Spleen (tissue), 11 donors: ENCODE measurements around the gene HSPA9. TPM values are rescaled to one million over a fixed set of nuclear protein-coding genes. Genes with fewer than 3 reads are reported as not detected.
A peak's percentile ranks its signal among the peaks of the same experiment; 100 is the strongest.

Source experiments
- DNase-seq: peaks from one replicate; pipeline ENCODE4 v3.0.0-alpha.2; 2020
- H3K27ac ChIP-seq, 8 donors: fragments of 200-600 bp; sonication (generic) in 7 of 8; 1 replicate in 4 of 8; 2 replicates in 4 of 8; pipeline versions ENCODE4 v1.5.0 to v1.8.0; 2016 to 2021; ENCODE audit warnings: inconsistent platforms in 4 of 8, mild to moderate bottlenecking in 4 of 8, moderate library complexity in 1 of 8
- H3K27me3 ChIP-seq, 7 donors: fragments of 200-600 bp; sonication (generic) in 6 of 7; replicated peaks in 1 of 7; 1 replicate in 4 of 7; 2 replicates in 3 of 7; pipeline versions ENCODE4 v1.5.0 to v1.8.0; 2016 to 2021; ENCODE audit warnings: inconsistent platforms in 3 of 7, mild to moderate bottlenecking in 1 of 7
- H3K36me3 ChIP-seq, 6 donors: fragments of 200-600 bp; sonication (generic) in 5 of 6; 1 replicate in 4 of 6; 2 replicates in 2 of 6; pipeline versions ENCODE4 v1.5.0 to v1.8.0; 2016 to 2021; ENCODE audit warnings: inconsistent platforms in 2 of 6
- H3K4me1 ChIP-seq, 6 donors: fragments of 200-600 bp; sonication (generic) in 5 of 6; 1 replicate in 3 of 6; 2 replicates in 3 of 6; pipeline versions ENCODE4 v1.5.0 to v1.8.0; 2016 to 2021; ENCODE audit warnings: inconsistent platforms in 3 of 6
- H3K4me3 ChIP-seq, 8 donors: fragments of 200-600 bp; sonication (generic) in 7 of 8; 1 replicate in 4 of 8; 2 replicates in 4 of 8; pipeline versions ENCODE4 v1.5.0 to v1.8.0; 2016 to 2021; ENCODE audit warnings: inconsistent platforms in 4 of 8, mild to moderate bottlenecking in 4 of 8, moderate library complexity in 2 of 8
- H3K9me3 ChIP-seq, 8 donors: fragments of 200-600 bp; sonication (generic) in 7 of 8; 1 replicate in 4 of 8; 2 replicates in 4 of 8; pipeline versions ENCODE4 v1.5.0 to v1.8.0; 2016 to 2021; ENCODE audit warnings: inconsistent platforms in 4 of 8
- POLR2A ChIP-seq, 3 donors: fragments of 450-650 bp; IDR thresholded peaks; one replicate each; pipeline ENCODE4 v1.5.1; 2017; ENCODE audit warnings: antibody characterized with exemption in 3 of 3, mild to moderate bottlenecking in 1 of 3
- POLR2AphosphoS5 ChIP-seq, 3 donors: sonication (generic); formaldehyde crosslinking; IDR thresholded peaks; one replicate each; pipeline ENCODE4 v1.5.1; 2017; ENCODE audit warnings: antibody characterized with exemption in 3 of 3
- WGBS, 5 donors: extraction: QIAGEN DNeasy Blood & Tissue Kit in 3 of 5; methylation state at CpG; one replicate each; pipeline versions ENCODE4 v1.1.5 to v1.1.7; 2013 to 2018; 5-methylcytosine and 5-hydroxymethylcytosine counted together
- intact Hi-C: fragments of 100-400 bp; cut with DNase I; formaldehyde crosslinking; loops from one replicate; pipeline ENCODE4 v1.15.0; 2023; ENCODE audit warnings: low total_unique reads
- polyA plus RNA-seq, 3 donors: library from polyadenylated mRNA; stranded (reverse); fragments of 200-250 nt; gene quantifications; one replicate each; pipeline ENCODE4 v1.2.1, GENCODE V29; 2013
- total RNA-seq, 7 donors: library from RNA; depleted of rRNA in 3 of 7; stranded (reverse); fragments of >200 nt in 3 of 7; fragmentation: NEBNext Ultra II Directional in 4 of 7; extraction: Animal tissue kit (Norgen Biotek cat#: 25700) in 4 of 7; gene quantifications; one replicate each; pipeline versions ENCODE4 v1.1.0 to v1.2.1, GENCODE V29; 2016 to 2021
- TF ChIP-seq, protein P1 (sequence below), 11 experiments: fragments of 200-600 bp in 7 of 11; fragments of 450-650 bp in 4 of 11; sonication (generic) in 4 of 11; IDR thresholded peaks in 8 of 11; conservative IDR thresholded peaks in 3 of 11; 1 replicate in 7 of 11; 2 replicates in 4 of 11; pipeline versions ENCODE4 v1.4.0 to v1.8.0; 2016 to 2021; ENCODE audit warnings: antibody characterized with exemption in 11 of 11, inconsistent platforms in 4 of 11, mild to moderate bottlenecking in 1 of 11
- donor health status: healthy with polysubstance abuse.
- donor health status: DM: no; HTN: no; CAD: no; lungs with moderate emphysema.
- donor health status: DM: no; HTN: no; CAD: no.
- donor health status: Bipolar disorder and iron deficiency.
- donor health status: healthy.
- donor health status: DM: no; HTN: no; CAD: no.
- donor health status: DM: yes; HTN: yes; CAD: no.

HSPA9 gene
- total and polyA plus RNA-seq, 10 donors, result 50.4 to 187 (median 140) TPM

DNA sequence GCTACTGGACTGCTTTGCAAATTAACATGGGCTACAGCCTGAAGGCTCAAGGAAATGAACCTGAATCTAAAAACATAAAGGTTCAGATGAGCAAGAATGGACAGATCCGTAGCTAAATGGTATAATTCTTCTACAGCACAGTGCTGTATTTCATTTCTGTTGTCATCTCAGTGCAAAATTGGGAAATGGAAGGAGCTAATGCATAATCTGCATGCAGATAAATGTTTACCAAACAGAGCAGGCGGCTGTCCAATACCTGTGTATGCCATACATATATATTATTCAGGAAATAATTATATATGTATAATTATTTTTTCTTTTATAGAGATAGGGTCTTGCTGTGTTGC lies 4.3 kb upstream of the HSPA9 start:
- Histone ChIP-seq H3K4me1 (peaks cover 4 to 19% (median 10%) of the 10 kb centered on the region in 6 donors), H3K9me3 (no peaks in the 10 kb centered on the region), H3K27me3 (no peaks in the 10 kb centered on the region), H3K4me3 (no peak overlapping the region), H3K27ac (peak overlapping the region in 2 of 8 donors; percentile 30 to 37), H3K36me3 (no peaks in the 10 kb centered on the region)
- TF ChIP-seq POLR2AphosphoS5 (IDR thresholded peaks at IDR 0.05), result no peak
- TF ChIP-seq, protein P1, sequence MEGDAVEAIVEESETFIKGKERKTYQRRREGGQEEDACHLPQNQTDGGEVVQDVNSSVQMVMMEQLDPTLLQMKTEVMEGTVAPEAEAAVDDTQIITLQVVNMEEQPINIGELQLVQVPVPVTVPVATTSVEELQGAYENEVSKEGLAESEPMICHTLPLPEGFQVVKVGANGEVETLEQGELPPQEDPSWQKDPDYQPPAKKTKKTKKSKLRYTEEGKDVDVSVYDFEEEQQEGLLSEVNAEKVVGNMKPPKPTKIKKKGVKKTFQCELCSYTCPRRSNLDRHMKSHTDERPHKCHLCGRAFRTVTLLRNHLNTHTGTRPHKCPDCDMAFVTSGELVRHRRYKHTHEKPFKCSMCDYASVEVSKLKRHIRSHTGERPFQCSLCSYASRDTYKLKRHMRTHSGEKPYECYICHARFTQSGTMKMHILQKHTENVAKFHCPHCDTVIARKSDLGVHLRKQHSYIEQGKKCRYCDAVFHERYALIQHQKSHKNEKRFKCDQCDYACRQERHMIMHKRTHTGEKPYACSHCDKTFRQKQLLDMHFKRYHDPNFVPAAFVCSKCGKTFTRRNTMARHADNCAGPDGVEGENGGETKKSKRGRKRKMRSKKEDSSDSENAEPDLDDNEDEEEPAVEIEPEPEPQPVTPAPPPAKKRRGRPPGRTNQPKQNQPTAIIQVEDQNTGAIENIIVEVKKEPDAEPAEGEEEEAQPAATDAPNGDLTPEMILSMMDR (IDR thresholded peaks at IDR 0.05 in 8 of 11, conservative IDR thresholded peaks at IDR 0.05 in 3 of 11), result peak in 2 of 11 experiments; percentile 6 to 17
- no peak for TF ChIP-seq POLR2A (IDR thresholded peaks at IDR 0.05)
- 40 to 48% (median 48%) methylated on average over 2 of the region's 2 CpGs for WGBS, 5 donors
- no peak for DNase-seq
- intact Hi-C loops, result no loop called here

GRCh38 chr5:138577452-138577851 lies 2.3 kb upstream of the HSPA9 start:
- no peaks in the 10 kb centered on the region for H3K27me3 ChIP-seq
- H3K4me3 ChIP-seq, result no peak overlapping the region
- intact Hi-C loops, result no loop called here
- TF ChIP-seq POLR2A (IDR thresholded peaks at IDR 0.05), result no peak
- TF ChIP-seq POLR2AphosphoS5 (IDR thresholded peaks at IDR 0.05), result no peak
- TF ChIP-seq, protein P1 (IDR thresholded peaks at IDR 0.05 in 8 of 11, conservative IDR thresholded peaks at IDR 0.05 in 3 of 11), result no peak
- no peaks in the 10 kb centered on the region for H3K9me3 ChIP-seq
- H3K4me1 ChIP-seq, result peaks cover 14 to 39% (median 26%) of the 10 kb centered on the region in 6 donors
- H3K27ac ChIP-seq, result no peak overlapping the region
- H3K36me3 ChIP-seq, result peaks cover 0 to 15% (median 12%) of the 10 kb centered on the region in 6 donors
- no peak for DNase-seq
- 91 to 97% (median 95%) methylated on average over 17 of the region's 17 CpGs for WGBS, 5 donors

DNA sequence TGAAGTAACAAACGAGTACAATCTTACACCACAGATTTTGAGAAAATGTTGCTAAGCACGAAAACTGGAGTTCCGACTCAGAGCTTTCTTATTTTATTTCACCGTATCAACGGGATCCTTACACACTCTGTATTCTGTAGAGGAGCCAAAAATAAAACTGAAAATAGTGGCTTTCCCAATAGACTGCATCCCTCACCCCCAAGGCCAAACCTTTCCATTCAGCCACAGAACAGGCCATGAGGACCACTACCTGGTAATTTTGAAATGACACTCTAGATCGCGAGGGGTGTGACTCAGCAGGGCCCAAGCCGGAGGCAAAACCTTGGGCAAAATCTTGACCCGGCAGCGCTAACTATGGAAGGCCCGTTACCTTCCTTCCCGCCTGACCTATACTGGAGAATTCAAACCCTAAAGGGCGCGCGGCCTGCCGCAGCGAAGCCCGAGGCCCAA lies 432 bp downstream of the HSPA9 start:
- TF ChIP-seq POLR2A (IDR thresholded peaks at IDR 0.05) (no peak), POLR2AphosphoS5 (IDR thresholded peaks at IDR 0.05) (no peak)
- TF ChIP-seq, protein P1 (IDR thresholded peaks at IDR 0.05 in 8 of 11, conservative IDR thresholded peaks at IDR 0.05 in 3 of 11), result no peak
- Histone ChIP-seq H3K27me3 (no peaks in the 10 kb centered on the region), H3K9me3 (no peaks in the 10 kb centered on the region), H3K4me3 (peak overlapping the region; percentile 73 to 99 (median 94)), H3K4me1 (peaks cover 14 to 65% (median 34%) of the 10 kb centered on the region in 6 donors), H3K36me3 (peaks cover 2 to 42% (median 37%) of the 10 kb centered on the region in 6 donors), H3K27ac (peak overlapping the region; percentile 96 to 99 (median 99))
- intact Hi-C loops, result no loop called here
- DNase-seq, result no peak
- WGBS, 5 donors, result 0 to 1% (median 0%) methylated on average over 13 to 18 of the region's 18 CpGs

DNA sequence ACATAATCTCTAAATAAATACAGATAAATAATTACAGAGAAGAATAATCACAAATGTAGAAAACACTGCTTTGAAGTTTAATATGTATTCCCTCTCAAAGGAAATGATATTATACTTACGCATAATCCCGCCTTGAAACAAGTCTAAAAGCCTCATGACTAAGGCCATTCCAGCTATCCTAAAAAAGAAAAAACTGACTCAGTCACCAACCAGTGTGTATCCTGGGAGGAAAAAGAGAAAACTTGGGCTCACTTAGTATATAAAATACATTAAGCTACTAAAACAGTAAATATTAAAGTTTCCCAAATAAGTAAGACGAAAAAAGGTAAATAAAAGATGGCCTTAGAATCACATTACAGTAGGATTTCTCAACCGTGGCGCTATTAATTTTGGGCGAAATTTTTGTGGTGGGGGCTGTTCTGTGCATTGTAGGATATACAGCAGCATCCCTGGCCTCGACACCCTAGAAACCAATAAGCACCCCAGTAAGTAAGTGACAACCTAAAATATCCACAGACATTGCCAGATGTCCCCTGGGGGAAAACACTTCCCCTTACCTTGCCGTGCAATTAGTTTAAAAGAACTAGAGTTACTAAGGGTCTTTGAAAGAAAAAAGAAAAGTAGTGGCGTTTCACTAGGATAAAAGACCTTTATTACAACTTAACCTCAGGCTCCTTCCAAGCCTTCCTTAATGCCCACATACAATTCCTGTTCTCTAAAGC lies 1.1 kb downstream of the HSPA9 start:
- DNase-seq, result no peak
- peak overlapping the region; percentile 96 to 99 (median 99) for H3K27ac ChIP-seq
- WGBS, 5 donors, result 39 to 49% (median 43%) methylated on average over 9 of the region's 9 CpGs
- peaks cover 2 to 48% (median 43%) of the 10 kb centered on the region in 6 donors for H3K36me3 ChIP-seq
- H3K4me3 ChIP-seq, result peak overlapping the region; percentile 73 to 99 (median 94)
- no peaks in the 10 kb centered on the region for H3K9me3 ChIP-seq
- H3K4me1 ChIP-seq, result peaks cover 11 to 66% (median 35%) of the 10 kb centered on the region in 6 donors
- TF ChIP-seq, protein P1 (IDR thresholded peaks at IDR 0.05 in 8 of 11, conservative IDR thresholded peaks at IDR 0.05 in 3 of 11), result no peak
- TF ChIP-seq POLR2A (IDR thresholded peaks at IDR 0.05) (no peak), POLR2AphosphoS5 (IDR thresholded peaks at IDR 0.05) (no peak)
- intact Hi-C loops, result no loop called here
- no peaks in the 10 kb centered on the region for H3K27me3 ChIP-seq
